Frontal cortex (tissue), 4 donors: Measurements from ENCODE around the gene SATB2. TPM values are rescaled to one million over a fixed set of nuclear protein-coding genes. Genes with fewer than 3 reads are reported as not detected.

Experiments
- DNase-seq, 2 donors: peaks; one replicate each; pipeline ENCODE4 v3.0.0; 2012; ENCODE audit warnings: low spot score in 2 of 2
- FAIRE-seq: peaks from 2 replicates; lab custom pipeline; 2012; peaks lifted over from hg19 to GRCh38; lab: Jason Lieb, UNC
- total RNA-seq: library from RNA; depleted of rRNA; stranded (reverse); fragments of >200 nt; gene quantifications from one replicate; pipeline ENCODE4 v1.2.3, GENCODE V29; 2014
- donor health status: control.
- donor health status: control.
- donor health status: control.

SATB2 gene
- total RNA-seq, 1 donor from 2014 or later, result 440 TPM

GRCh38 chr2:199303728-199304177 lies 154.0 kb downstream of the SATB2 start:
- peak in 1 of 2 donors; percentile 8 for DNase-seq
- no peak for FAIRE-seq

- no peak for DNase-seq
Observed at GRCh38 chr2:199302851-199303250, 154.9 kb downstream of the SATB2 start.

GRCh38 chr2:199288424-199288823 lies 169.3 kb downstream of the SATB2 start:
- DNase-seq (no peak), FAIRE-seq (no peak)

More at GRCh38 chr2:199302851-199303250, 154.9 kb downstream of the SATB2 start:
- FAIRE-seq, result no peak

GRCh38 chr2:199282309-199282708 lies 175.4 kb downstream of the SATB2 start:
- FAIRE-seq, result no peak
- no peak for DNase-seq

GRCh38 chr2:199279146-199279545 lies 178.6 kb downstream of the SATB2 start:
- FAIRE-seq (no peak), DNase-seq (no peak)

- FAIRE-seq (no peak), DNase-seq (no peak)
Observed at GRCh38 chr2:199278099-199278498, 179.6 kb downstream of the SATB2 start.

- FAIRE-seq (no peak), DNase-seq (no peak)
Observed at GRCh38 chr2:199273042-199273511, 184.7 kb downstream of the SATB2 start.

- FAIRE-seq, result no peak
Observed at GRCh38 chr2:199261936-199262335, 195.8 kb downstream of the SATB2 start.

GRCh38 chr2:199261239-199261638 lies 196.5 kb downstream of the SATB2 start:
- DNase-seq (no peak), FAIRE-seq (no peak)

More at GRCh38 chr2:199261936-199262335, 195.8 kb downstream of the SATB2 start:
- DNase-seq, result no peak

- DNase-seq (no peak), FAIRE-seq (no peak)
Observed at GRCh38 chr2:199259671-199260070, 198.1 kb downstream of the SATB2 start.

GRCh38 chr2:199258291-199258690 lies 199.4 kb downstream of the SATB2 start:
- no peak for FAIRE-seq

GRCh38 chr2:199257261-199258224 lies 200.2 kb downstream of the SATB2 start:
- DNase-seq (no peak), FAIRE-seq (no peak)

More at GRCh38 chr2:199258291-199258690, 199.4 kb downstream of the SATB2 start:
- no peak for DNase-seq

GRCh38 chr2:199230091-199230490 lies 227.6 kb downstream of the SATB2 start:
- FAIRE-seq, result no peak

GRCh38 chr2:199228887-199229819 lies 228.6 kb downstream of the SATB2 start:
- no peak for DNase-seq
- FAIRE-seq, result no peak

More at GRCh38 chr2:199230091-199230490, 227.6 kb downstream of the SATB2 start:
- no peak for DNase-seq

- FAIRE-seq, result no peak
Observed at GRCh38 chr2:199223791-199224190, 233.9 kb downstream of the SATB2 start.

GRCh38 chr2:199220920-199221319 lies 236.8 kb downstream of the SATB2 start:
- no peak for FAIRE-seq

More at GRCh38 chr2:199223791-199224190, 233.9 kb downstream of the SATB2 start:
- DNase-seq, result no peak

GRCh38 chr2:199219551-199219950 lies 238.2 kb downstream of the SATB2 start:
- DNase-seq, result no peak
- no peak for FAIRE-seq

More at GRCh38 chr2:199220920-199221319, 236.8 kb downstream of the SATB2 start:
- no peak for DNase-seq
